ENCODE results near the gene PDZD2.

GRCh38 chr5:32089146-32090000 is 450.4 kb downstream of the PDZD2 start:
- no peak for TF ChIP-seq POLR2A (IDR thresholded peaks at IDR 0.05)
- no peak for TF ChIP-seq CTCF (IDR thresholded peaks at IDR 0.05)
- no peak for TF ChIP-seq POLR2AphosphoS5 (IDR thresholded peaks at IDR 0.05)

All from prostate gland (tissue), 2 donors.